Bronchial epithelial cell (primary cell): Measurements from ENCODE around the gene CLTB. TPM values are rescaled to one million over a fixed set of nuclear protein-coding genes. Genes with fewer than 3 reads are reported as not detected.

Experiments used
- DNase-seq: peaks from one replicate; pipeline ENCODE4 v3.0.0-alpha.2; 2010; ENCODE audit warnings: low read depth
- FAIRE-seq: peaks from 2 replicates; lab custom pipeline; 2011; peaks lifted over from hg19 to GRCh38; lab: Jason Lieb, UNC
- H3K27me3 ChIP-seq: 2 replicates; pipeline ENCODE4 v1.5.1; 2011; ENCODE audit warnings: low read length; ENCODE audit not compliant: control insufficient read depth, insufficient read depth
- H3K36me3 ChIP-seq: 2 replicates; pipeline ENCODE4 v1.5.1; 2011; ENCODE audit warnings: low read length; ENCODE audit not compliant: control insufficient read depth, insufficient read depth
- H3K4me3 ChIP-seq: 2 replicates; pipeline ENCODE4 v1.5.1; 2011; ENCODE audit warnings: mild to moderate bottlenecking, low read depth, low read length, control low read depth
- total RNA-seq: library from RNA; depleted of rRNA; stranded (reverse); fragments of >200 nt; gene quantifications from 2 replicates; pipeline ENCODE4 v1.2.1, GENCODE V29; 2014
- TF ChIP-seq, protein P1 (sequence below): IDR thresholded peaks from 2 replicates; pipeline ENCODE4 v1.5.1; 2011; ENCODE audit warnings: mild to moderate bottlenecking, moderate library complexity, low read length, control low read depth, inconsistent platforms; ENCODE audit not compliant: insufficient read depth, severe bottlenecking

CLTB gene
- total RNA-seq, 1 donor from 2014 or later, result 241 TPM

DNA sequence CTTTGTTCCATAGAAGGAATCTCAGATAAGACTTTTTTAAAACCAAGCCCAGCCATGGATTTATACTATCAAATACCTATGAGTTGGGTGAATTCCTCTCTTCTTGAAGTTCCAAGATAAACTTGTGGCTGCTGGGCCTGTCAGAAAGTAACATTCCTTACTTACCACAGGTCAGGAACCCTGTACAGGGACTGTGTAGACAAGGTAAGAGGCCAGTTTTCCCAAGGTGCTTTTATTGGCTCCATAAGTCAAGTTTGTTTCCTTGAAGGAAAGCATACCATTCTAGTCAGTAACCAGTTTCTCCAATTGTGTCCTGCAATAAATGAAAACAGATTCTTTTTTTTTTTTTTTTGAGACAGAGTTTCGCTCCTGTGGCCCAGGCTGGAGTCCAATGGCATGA is 8.8 kb upstream of the CLTB start:
- TF ChIP-seq, protein P1, sequence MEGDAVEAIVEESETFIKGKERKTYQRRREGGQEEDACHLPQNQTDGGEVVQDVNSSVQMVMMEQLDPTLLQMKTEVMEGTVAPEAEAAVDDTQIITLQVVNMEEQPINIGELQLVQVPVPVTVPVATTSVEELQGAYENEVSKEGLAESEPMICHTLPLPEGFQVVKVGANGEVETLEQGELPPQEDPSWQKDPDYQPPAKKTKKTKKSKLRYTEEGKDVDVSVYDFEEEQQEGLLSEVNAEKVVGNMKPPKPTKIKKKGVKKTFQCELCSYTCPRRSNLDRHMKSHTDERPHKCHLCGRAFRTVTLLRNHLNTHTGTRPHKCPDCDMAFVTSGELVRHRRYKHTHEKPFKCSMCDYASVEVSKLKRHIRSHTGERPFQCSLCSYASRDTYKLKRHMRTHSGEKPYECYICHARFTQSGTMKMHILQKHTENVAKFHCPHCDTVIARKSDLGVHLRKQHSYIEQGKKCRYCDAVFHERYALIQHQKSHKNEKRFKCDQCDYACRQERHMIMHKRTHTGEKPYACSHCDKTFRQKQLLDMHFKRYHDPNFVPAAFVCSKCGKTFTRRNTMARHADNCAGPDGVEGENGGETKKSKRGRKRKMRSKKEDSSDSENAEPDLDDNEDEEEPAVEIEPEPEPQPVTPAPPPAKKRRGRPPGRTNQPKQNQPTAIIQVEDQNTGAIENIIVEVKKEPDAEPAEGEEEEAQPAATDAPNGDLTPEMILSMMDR, result no peak
- Histone ChIP-seq H3K27me3 (no peaks in the 10 kb centered on the region), H3K36me3 (no peaks in the 10 kb centered on the region), H3K4me3 (no peak overlapping the region)
- FAIRE-seq (no peak), DNase-seq (no peak)

DNA sequence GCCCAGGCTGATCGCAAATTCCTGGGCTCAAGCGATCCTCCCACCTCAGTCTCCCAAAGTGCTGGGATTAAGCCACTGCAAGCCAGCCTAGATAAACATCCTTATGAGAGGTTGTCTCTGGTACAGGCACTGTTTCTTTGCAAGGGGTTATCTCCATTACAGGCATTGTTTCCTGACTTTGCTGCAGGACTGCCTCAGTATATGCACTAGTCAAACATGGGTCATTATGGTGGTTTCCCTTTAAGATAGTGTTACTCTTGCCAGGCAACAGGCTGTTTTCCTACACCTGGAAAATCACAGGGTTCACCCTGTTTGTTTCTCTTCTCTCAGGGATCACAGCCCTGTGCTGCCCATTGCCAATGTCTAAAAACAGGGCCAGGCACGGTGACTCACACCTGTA is 7.8 kb upstream of the CLTB start:
- FAIRE-seq, result no peak
- DNase-seq, result no peak
- H3K36me3 ChIP-seq, result no peaks in the 10 kb centered on the region
- no peaks in the 10 kb centered on the region for H3K27me3 ChIP-seq
- TF ChIP-seq, protein P1, result no peak
- no peak overlapping the region for H3K4me3 ChIP-seq

DNA sequence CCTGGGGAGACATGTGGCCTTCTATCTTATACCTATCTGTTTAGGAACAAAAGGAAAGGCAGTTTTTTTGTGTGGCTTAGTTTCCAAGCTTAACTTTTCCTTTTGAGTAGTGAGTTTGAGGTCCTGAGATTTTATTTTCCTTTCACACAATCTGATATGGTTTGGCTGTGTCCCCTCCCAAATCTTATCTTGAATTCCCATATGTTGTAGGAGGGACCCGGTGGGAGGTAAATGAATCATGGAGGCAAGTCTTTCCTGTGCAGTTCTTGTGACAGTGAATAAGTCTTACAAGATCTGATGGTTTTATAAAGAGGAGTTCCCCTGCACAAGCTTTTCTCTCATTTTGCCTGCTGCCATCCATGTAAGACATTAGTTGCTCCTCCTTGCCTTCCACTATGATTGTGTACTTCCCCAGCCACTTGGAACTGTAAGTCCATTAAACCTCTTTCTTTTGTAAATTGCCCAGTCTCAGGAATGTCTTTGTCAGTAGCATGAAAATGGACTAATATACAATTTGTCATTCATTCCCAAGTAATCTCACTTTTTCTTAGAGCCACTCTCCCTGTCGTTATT is 4.7 kb upstream of the CLTB start:
- DNase-seq, result no peak
- H3K36me3 ChIP-seq, result no peaks in the 10 kb centered on the region

DNA sequence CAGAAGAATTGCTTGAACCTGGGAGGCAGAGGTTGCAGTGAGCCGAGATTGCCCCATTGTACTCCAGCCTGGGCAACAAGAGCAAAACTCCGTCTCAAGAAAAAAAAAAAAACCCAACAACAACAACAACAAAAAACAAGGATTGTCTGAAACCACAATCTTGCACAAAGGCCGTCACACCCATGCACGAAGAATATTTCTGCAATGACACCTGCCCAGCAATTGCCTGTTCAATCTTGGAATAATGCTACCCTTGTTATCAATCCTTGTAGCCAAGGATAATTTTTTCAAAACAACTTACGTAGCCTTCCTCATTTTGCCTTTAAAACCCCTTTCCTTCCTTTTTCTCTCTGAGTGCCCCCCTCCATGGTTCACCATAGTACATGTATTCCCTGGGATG is 3.7 kb upstream of the CLTB start:
- no peak for DNase-seq
- TF ChIP-seq, protein P1, result no peak
- Histone ChIP-seq H3K4me3 (no peak overlapping the region), H3K27me3 (no peaks in the 10 kb centered on the region), H3K36me3 (no peaks in the 10 kb centered on the region)
- FAIRE-seq, result no peak

More for the DNA sequence above, 4.7 kb upstream of the CLTB start:
- TF ChIP-seq, protein P1, result no peak
- FAIRE-seq, result no peak
- Histone ChIP-seq H3K4me3 (no peak overlapping the region), H3K27me3 (no peaks in the 10 kb centered on the region)

DNA sequence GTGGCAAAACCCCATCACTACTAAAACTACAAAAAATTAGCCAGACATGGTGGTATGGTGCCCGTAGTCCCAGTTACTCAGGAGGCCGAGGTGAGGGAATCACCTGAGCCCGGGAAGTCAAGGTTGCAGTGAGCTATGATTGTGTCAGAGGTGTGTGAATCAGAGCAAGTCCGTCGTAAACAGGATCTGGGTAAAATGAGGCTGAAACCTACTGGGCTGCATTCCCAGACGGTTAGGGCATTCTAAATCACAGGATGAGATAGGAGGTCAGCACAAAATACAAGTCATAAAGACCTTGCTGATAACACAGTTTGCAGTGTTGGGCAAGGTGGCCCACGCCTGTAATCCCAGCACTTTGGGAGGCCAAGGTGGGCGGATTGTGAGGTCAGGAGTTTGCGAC is 1.9 kb upstream of the CLTB start:
- Histone ChIP-seq H3K36me3 (no peaks in the 10 kb centered on the region), H3K4me3 (no peak overlapping the region), H3K27me3 (no peaks in the 10 kb centered on the region)
- DNase-seq (peak; percentile 99), FAIRE-seq (no peak)
- TF ChIP-seq, protein P1, result no peak

DNA sequence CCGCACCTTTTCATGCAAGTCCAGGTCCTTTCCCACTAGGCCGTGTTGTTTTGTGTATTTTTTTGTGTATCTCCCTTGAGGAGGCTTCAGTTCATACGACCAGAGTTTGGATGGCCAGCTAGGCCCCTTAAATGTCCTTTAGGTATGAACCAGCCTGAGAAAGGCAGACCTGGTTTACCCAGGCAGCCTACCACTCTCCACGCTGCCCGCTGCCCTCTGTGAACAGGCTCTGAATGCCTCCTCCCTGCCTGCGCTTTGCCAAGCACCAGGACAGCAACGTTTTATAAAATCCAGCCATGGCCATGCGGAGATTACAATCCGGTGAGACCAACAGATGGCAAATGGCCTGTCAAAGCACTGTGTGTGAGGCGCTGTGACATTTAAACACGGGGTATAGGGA is 626 bp upstream of the CLTB start:
- no peaks in the 10 kb centered on the region for H3K36me3 ChIP-seq
- TF ChIP-seq, protein P1, result no peak
- no peaks in the 10 kb centered on the region for H3K27me3 ChIP-seq
- no peak overlapping the region for H3K4me3 ChIP-seq
- no peak for DNase-seq
- no peak for FAIRE-seq
